Neuronal stem cell (in vitro differentiated cells): ENCODE results near the gene KIF7.

Experiments used
- DNase-seq: peaks from one replicate; pipeline ENCODE4 v3.0.0-alpha.2; 2013; ENCODE audit warnings: low spot score
- H2AFZ ChIP-seq: one replicate; pipeline ENCODE4 v1.6.1; 2013; ENCODE audit warnings: mild to moderate bottlenecking, low read length, inconsistent platforms
- H2AK5ac ChIP-seq: 2 replicates; pipeline ENCODE4 v1.6.1; 2013; ENCODE audit warnings: low read depth, mild to moderate bottlenecking, inconsistent platforms, low read length, moderate library complexity, mixed read lengths
- H2BK120ac ChIP-seq: 2 replicates; pipeline ENCODE4 v1.6.1; 2013; ENCODE audit warnings: low read depth, mild to moderate bottlenecking, inconsistent platforms, low read length, moderate library complexity, mixed read lengths
- H2BK12ac ChIP-seq: one replicate; pipeline ENCODE4 v1.6.1; 2013; ENCODE audit warnings: low read length, inconsistent platforms
- H2BK15ac ChIP-seq: 2 replicates; pipeline ENCODE4 v1.6.1; 2013; ENCODE audit warnings: mild to moderate bottlenecking, low read length, inconsistent platforms, mixed read lengths
- H2BK5ac ChIP-seq: one replicate; pipeline ENCODE4 v1.6.1; 2013; ENCODE audit warnings: inconsistent platforms, mild to moderate bottlenecking, low read length, moderate library complexity
- H3K14ac ChIP-seq: one replicate; pipeline ENCODE4 v1.6.1; 2013; ENCODE audit warnings: low read length, inconsistent platforms
- H3K18ac ChIP-seq: 2 replicates; pipeline ENCODE4 v1.6.1; 2013; ENCODE audit warnings: low read length, inconsistent platforms
- H3K23ac ChIP-seq: 2 replicates; pipeline ENCODE4 v1.6.1; 2013; ENCODE audit warnings: low read depth, mild to moderate bottlenecking, mixed read lengths, low read length, inconsistent platforms; ENCODE audit not compliant: poor library complexity
- H3K27ac ChIP-seq: replicated peaks from 3 replicates; pipeline ENCODE4 v1.5.1; 2013; ENCODE audit warnings: low read length, inconsistent platforms
- H3K27me3 ChIP-seq, 3 experiments: 2 replicates each; pipeline ENCODE4 v1.6.1; 2013; ENCODE audit warnings: low read length in 3 of 3, mild to moderate bottlenecking in 2 of 3, inconsistent platforms in 1 of 3, low read depth in 1 of 3, mixed read lengths in 1 of 3, moderate library complexity in 1 of 3; ENCODE audit not compliant: control insufficient read depth in 3 of 3, insufficient read depth in 3 of 3
- H3K36me3 ChIP-seq, 2 donors: replicated peaks in 1 of 2; 2 replicates each; pipeline ENCODE4 v1.6.1; 2013; ENCODE audit warnings: low read length in 2 of 2; ENCODE audit not compliant: control insufficient read depth in 2 of 2, insufficient read depth in 2 of 2
- H3K4ac ChIP-seq: 2 replicates; pipeline ENCODE4 v1.6.1; 2013; ENCODE audit warnings: inconsistent platforms, mild to moderate bottlenecking, low read length, moderate library complexity
- H3K4me1 ChIP-seq, 2 donors: 1 replicate in 1 of 2; 2 replicates in 1 of 2; pipeline ENCODE4 v1.6.1; 2013; ENCODE audit warnings: low read length in 2 of 2, low read depth in 1 of 2; ENCODE audit not compliant: control insufficient read depth in 2 of 2, insufficient read depth in 1 of 2
- H3K4me2 ChIP-seq: one replicate; pipeline ENCODE4 v1.6.1; 2013; ENCODE audit warnings: mild to moderate bottlenecking, low read length, inconsistent platforms; ENCODE audit not compliant: insufficient read depth, poor library complexity, severe bottlenecking
- H3K4me3 ChIP-seq, 2 donors: 2 replicates each; pipeline ENCODE4 v1.5.1; 2013; ENCODE audit warnings: low read length in 2 of 2, mild to moderate bottlenecking in 2 of 2, inconsistent platforms in 1 of 2, moderate library complexity in 1 of 2
- H3K79me1 ChIP-seq: one replicate; pipeline ENCODE4 v1.6.1; 2013; ENCODE audit warnings: low read depth, mild to moderate bottlenecking, inconsistent platforms, low read length, moderate library complexity
- H3K9ac ChIP-seq: one replicate; pipeline ENCODE4 v1.6.1; 2013; ENCODE audit warnings: mild to moderate bottlenecking, low read depth, low read length, inconsistent platforms; ENCODE audit not compliant: poor library complexity
- H3K9me3 ChIP-seq, 2 donors: replicated peaks in 1 of 2; 2 replicates each; pipeline versions ENCODE3 to v1.6.1; 2013; ENCODE audit warnings: low read length in 2 of 2, mild to moderate bottlenecking in 2 of 2, inconsistent platforms in 1 of 2, low read depth in 1 of 2, mixed read lengths in 1 of 2, moderate library complexity in 1 of 2; ENCODE audit not compliant: control insufficient read depth in 2 of 2, insufficient read depth in 1 of 2
- H4K8ac ChIP-seq: one replicate; pipeline ENCODE4 v1.6.1; 2013; ENCODE audit warnings: low read depth, mild to moderate bottlenecking, inconsistent platforms, low read length, moderate library complexity
- H4K91ac ChIP-seq: one replicate; pipeline ENCODE4 v1.6.1; 2013; ENCODE audit warnings: low read length, low read depth, mild to moderate bottlenecking, inconsistent platforms; ENCODE audit not compliant: poor library complexity
- WGBS, 2 donors: extraction: QIAGEN DNeasy Blood & Tissue Kit; methylation state at CpG; one replicate each; pipeline ENCODE4 v1.1.7; 2013; ENCODE audit warnings: missing lambda C conversion rate in 2 of 2, mixed read lengths in 1 of 2; ENCODE audit not compliant: insufficient read length in 2 of 2, insufficient replicate concordance in 1 of 2; ENCODE audit errors: extremely low coverage in 2 of 2; 5-methylcytosine and 5-hydroxymethylcytosine counted together

The KIF7 gene

DNA sequence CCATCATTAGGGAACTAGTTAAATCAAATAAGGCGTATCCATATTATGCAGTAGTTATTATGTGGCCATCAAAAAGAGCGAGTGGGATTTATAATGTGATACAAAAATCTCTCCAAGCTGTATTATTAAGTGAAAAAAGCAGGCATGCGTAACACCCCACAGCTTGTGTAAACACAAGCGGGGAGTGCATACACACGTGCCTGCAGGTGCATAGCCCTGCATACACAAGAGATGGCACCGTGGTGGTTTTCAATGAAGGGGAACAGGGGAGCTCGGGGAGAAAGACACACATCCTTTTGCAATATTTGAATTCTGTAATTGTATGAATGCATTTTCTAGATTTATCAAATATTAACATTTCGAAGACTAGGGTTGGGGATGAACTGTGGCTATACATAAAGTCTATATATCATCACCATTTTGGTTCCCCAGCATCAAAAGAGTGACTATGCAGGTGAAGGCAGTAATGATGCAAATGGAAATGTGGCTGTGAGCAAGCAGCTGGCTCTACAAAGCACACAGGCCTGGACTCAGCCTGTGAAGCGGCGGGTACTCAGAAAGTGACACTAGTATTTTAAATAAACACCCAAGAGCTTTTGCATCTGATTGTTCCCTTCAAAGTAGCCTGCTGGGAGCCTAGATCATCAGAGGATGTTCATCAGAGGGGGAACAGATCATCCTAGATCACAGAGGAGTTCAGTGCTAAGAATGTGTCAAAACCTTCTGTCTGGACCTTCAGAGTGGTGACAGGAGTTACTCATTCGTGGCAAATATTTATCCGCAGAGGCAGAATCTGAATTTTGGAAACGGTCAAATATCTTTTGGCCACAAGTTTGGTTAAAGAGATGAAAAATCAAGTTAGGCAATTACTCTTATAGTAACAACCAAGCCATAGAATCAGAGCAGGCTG is 9.4 kb upstream of the KIF7 start:
- no peaks in the 10 kb centered on the region for H3K36me3 ChIP-seq
- no peak overlapping the region for H2AK5ac ChIP-seq
- no peak overlapping the region for H3K23ac ChIP-seq
- peaks cover 0 to 4% of the 10 kb centered on the region in 2 donors for H3K9me3 ChIP-seq
- no peak overlapping the region for H2BK5ac ChIP-seq
- no peak overlapping the region for H3K14ac ChIP-seq
- no peaks in the 10 kb centered on the region for H3K79me1 ChIP-seq
- H2BK120ac ChIP-seq, result no peak overlapping the region
- H3K27me3 ChIP-seq, result peaks cover 0 to 39% (median 14%) of the 10 kb centered on the region in 3 experiments
- no peak overlapping the region for H3K27ac ChIP-seq
- no CpG with 5 or more reads among the region's 13 CpGs for WGBS, 2 donors
- H3K9ac ChIP-seq, result no peak overlapping the region
- peak overlapping the region in 1 of 2 donors; percentile 46 for H3K4me3 ChIP-seq
- peak overlapping the region; percentile 94 for H2AFZ ChIP-seq
- H3K4ac ChIP-seq, result no peak overlapping the region
- DNase-seq, result no peak
- peaks cover 4 to 5% of the 10 kb centered on the region in 2 donors for H3K4me1 ChIP-seq
- no peak overlapping the region for H3K4me2 ChIP-seq
- no peak overlapping the region for H4K91ac ChIP-seq
- H4K8ac ChIP-seq, result no peak overlapping the region
- H2BK15ac ChIP-seq, result no peak overlapping the region
- H3K18ac ChIP-seq, result no peak overlapping the region
- no peak overlapping the region for H2BK12ac ChIP-seq

DNA sequence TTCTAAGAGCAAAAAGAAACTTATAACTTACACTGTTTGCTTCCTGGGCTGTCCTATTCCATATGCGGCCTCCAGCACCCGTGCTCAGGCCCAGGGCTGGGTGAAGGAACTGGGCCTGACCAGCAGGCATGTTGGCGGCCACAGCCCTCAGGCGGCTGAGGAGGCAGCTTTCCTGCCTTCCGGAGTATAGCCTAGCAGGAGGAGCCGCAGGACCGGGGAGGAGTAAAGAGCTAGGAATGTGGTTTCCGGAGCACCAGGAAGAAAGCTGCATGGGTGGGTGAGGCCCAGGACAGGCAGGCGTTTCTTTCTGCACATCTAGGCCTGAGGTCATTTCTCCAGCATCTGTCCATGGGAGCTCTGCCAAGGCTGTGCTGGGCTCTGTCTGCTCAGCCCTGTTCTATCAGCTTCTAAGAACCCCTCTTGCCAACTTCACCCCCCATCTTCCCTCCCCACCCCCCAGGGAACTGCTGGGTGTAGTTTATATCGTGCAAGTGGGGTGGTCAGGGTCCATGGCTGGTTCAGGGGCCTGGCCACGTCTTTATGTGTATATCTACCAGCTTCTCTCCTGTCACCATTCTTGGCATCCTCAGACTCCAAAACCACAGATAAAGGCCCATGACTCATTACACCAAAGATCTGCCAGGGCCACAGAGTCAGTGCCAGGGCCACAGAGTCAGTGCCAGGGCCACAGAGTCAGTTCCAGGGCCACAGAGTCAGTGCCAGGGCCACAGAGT is 7.8 kb upstream of the KIF7 start:
- Histone ChIP-seq H3K14ac (no peak overlapping the region), H3K18ac (no peak overlapping the region), H3K36me3 (no peaks in the 10 kb centered on the region), H3K27ac (no peak overlapping the region), H3K9me3 (peaks cover 0 to 4% of the 10 kb centered on the region in 2 donors), H4K91ac (no peak overlapping the region), H3K4me3 (no peak overlapping the region), H2AK5ac (peak overlapping the region; percentile 63), H2BK120ac (no peak overlapping the region), H3K4me2 (no peak overlapping the region), H3K9ac (no peak overlapping the region), H2BK12ac (no peak overlapping the region), H3K4me1 (peaks cover 4 to 5% of the 10 kb centered on the region in 2 donors), H3K27me3 (peaks cover 0 to 39% (median 14%) of the 10 kb centered on the region in 3 experiments), H2BK5ac (no peak overlapping the region), H2BK15ac (peak overlapping the region; percentile 71), H3K4ac (no peak overlapping the region), H3K79me1 (no peaks in the 10 kb centered on the region), H3K23ac (no peak overlapping the region), H2AFZ (peak overlapping the region; percentile 74), H4K8ac (no peak overlapping the region)
- DNase-seq, result no peak
- no CpG with 5 or more reads among the region's 11 CpGs for WGBS, 2 donors

DNA sequence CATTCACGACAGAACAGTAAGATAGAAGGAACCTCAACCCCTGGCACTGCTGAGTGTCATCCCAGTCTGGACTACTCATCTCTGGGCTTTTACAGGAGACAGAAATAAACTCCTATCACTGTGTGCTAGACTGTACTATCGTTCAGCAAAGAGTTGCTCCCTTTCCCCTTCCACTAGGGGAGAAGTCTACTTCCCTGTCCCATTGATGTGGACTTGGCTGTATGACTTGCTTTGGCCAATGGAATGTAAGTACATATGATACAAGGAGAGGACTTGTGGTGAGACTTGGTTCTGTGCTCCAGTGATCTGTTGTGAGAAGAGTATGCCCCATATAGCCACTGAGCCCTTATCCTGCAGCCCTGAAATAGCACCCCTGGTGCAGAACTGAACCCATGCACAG is 5.3 kb upstream of the KIF7 start:
- peaks cover 0 to 4% of the 10 kb centered on the region in 2 donors for H3K9me3 ChIP-seq
- H3K4me2 ChIP-seq, result no peak overlapping the region
- no peak overlapping the region for H3K9ac ChIP-seq
- peaks cover under 1 to 5% of the 10 kb centered on the region in 2 donors for H3K4me1 ChIP-seq
- no peak overlapping the region for H4K8ac ChIP-seq
- H2BK15ac ChIP-seq, result no peak overlapping the region
- H3K14ac ChIP-seq, result no peak overlapping the region
- no peak overlapping the region for H2BK12ac ChIP-seq
- no CpG with 5 or more reads among the region's 2 CpGs for WGBS, 2 donors
- H3K79me1 ChIP-seq, result no peaks in the 10 kb centered on the region
- H2AK5ac ChIP-seq, result no peak overlapping the region
- no peak overlapping the region for H2AFZ ChIP-seq
- no peak overlapping the region for H2BK120ac ChIP-seq
- H3K27ac ChIP-seq, result no peak overlapping the region
- DNase-seq, result no peak
- no peak overlapping the region for H3K18ac ChIP-seq
- H3K36me3 ChIP-seq, result no peaks in the 10 kb centered on the region
- peaks cover 0 to 26% (median 10%) of the 10 kb centered on the region in 3 experiments for H3K27me3 ChIP-seq
- H3K4ac ChIP-seq, result no peak overlapping the region
- H4K91ac ChIP-seq, result no peak overlapping the region
- H3K4me3 ChIP-seq, result no peak overlapping the region
- no peak overlapping the region for H3K23ac ChIP-seq
- H2BK5ac ChIP-seq, result no peak overlapping the region

DNA sequence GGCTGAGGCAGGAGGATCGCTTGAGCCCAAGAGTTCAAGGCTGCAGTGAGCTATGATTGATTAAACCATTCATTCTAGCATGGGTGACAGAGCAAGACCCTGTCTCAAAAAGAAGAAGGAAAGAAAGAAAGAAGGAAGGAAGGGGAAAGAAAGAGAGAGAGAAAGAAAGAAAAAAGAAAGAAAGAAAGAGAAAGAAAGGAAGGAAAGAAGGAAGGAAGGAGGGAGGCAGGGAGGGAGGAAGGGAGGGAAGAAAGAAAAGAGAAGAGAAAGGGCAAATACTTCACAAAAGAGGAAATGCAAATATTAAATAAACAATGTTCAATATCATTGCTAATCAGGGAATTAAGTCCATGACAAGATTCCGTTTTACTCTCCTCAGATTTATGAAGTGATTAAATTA is 4.0 kb upstream of the KIF7 start:
- Histone ChIP-seq H3K18ac (no peak overlapping the region), H2AK5ac (no peak overlapping the region), H3K4me2 (no peak overlapping the region), H3K4me3 (no peak overlapping the region), H3K4ac (no peak overlapping the region), H3K79me1 (peaks cover 9% of the 10 kb centered on the region), H3K9ac (no peak overlapping the region), H2BK120ac (no peak overlapping the region), H2BK5ac (no peak overlapping the region), H2BK15ac (no peak overlapping the region), H3K4me1 (peaks cover 2 to 4% of the 10 kb centered on the region in 2 donors), H4K91ac (no peak overlapping the region), H3K23ac (no peak overlapping the region), H3K9me3 (peaks cover 0 to 4% of the 10 kb centered on the region in 2 donors), H3K27me3 (peaks cover 0 to 17% (median 3%) of the 10 kb centered on the region in 3 experiments), H2AFZ (no peak overlapping the region), H2BK12ac (no peak overlapping the region), H3K36me3 (no peaks in the 10 kb centered on the region), H3K14ac (no peak overlapping the region), H3K27ac (no peak overlapping the region), H4K8ac (no peak overlapping the region)
- DNase-seq, result no peak
- WGBS, 2 donors, result no CpG with 5 or more reads among the region's 2 CpGs
